Ramos (cell line): ENCODE measurements around the gene ADH1C.
"Not testable (repeated sequence)": the region's sequence is repeated elsewhere in the genome, so short reads cannot be mapped to it uniquely, and the experiment has no call there.

Experiments
- in situ Hi-C: fragments of 300-500 bp; cut with MboI; formaldehyde crosslinking; loops from one replicate; pipeline ENCODE4 v1.14.3; 2022; ENCODE audit warnings: low sequenced_read_pairs; ENCODE audit not compliant: unreplicated experiment

The ADH1C gene

DNA sequence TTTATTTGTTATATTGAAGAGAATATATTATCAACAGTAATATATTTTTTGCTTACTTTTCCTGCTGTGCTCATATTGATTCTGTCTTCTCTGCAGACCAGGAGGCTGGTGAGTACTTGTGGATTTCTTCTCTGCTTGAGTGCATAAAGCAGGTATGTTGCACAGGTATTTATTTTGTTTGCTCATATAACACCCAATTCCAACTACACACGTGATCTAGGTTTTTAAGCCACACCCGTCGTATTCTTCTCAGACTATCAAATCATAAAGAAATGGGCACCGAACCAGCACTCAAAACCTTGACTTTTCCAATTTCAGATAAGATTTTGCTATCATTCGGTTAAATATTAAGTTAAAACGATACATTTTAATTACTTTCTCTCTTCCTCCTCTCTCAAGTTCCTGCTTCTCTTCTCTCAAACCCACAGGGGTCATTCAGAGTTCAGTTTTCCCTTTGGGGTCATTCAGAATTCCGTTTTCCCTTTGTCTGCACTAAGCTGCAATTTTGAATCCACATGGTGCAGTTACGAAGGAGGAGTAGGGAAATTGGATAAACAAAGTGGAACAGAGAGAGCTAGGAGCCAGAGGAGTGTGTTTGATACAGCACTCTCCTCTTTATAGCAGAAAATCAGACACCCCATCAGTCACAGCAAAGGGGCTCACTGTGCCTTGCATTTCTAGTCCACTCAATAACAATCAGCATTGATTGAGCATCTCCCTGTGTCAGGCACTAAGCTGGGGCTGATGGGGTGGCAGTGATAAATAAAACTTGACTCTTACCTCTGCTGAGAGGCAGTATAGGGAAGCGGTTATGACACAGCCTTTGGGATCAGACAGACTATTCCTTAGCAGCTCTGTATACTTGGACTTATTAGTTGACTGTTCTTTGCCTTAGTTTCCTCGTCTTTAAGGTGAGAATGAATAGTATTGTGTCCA is at the start of gene ADH1C:
TSS of gene ADH1C (minus strand) at position 145 of the 936 bp plus-strand sequence. CDS start at position 74, 71 bp downstream.
- in situ Hi-C loops = no loop called here

DNA sequence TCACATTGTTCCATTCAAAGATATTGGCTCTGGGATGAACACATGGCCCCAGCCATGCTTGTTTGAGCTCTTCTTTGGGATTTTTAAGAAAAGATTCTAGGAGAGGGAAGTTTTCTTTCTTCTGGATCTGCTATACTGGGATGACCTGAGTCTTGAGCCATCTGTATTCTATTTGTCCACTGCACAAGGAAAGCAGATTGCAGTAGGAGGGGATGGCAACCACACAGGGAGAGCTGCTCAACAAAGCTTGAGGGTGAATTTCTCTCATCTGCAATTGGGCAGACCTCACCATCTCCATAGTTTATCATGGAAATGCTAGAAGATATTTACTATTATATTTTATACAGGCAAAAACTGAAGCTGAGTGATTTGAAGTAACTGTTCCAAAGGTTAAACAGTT is 48.3 kb upstream of the ADH1C start:
- in situ Hi-C loops = loop anchor here (25.0 kb wide), 2 partner anchors 289 to 439 kb away; no protein-coding TSS in a partner anchor

DNA sequence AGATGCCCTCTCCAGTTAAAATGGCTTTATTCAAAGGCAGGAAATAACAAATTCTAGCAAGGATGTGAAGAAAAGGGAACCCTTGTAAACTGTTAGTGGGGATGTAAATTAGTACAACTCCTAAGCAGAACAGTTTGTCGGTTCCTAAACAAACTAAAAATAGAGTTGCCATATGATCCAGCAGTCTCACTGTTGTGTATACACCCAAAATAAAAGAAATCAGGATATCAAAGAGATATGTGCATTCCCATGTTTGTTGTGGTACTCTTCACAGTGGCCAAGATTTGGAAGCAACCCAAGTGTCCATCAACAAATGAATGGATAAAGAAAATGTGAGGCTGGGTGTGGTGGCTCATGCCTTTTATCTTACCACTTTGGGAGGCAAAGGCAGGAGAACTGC is 46.5 kb upstream of the ADH1C start:
- in situ Hi-C loops = no loop called here

DNA sequence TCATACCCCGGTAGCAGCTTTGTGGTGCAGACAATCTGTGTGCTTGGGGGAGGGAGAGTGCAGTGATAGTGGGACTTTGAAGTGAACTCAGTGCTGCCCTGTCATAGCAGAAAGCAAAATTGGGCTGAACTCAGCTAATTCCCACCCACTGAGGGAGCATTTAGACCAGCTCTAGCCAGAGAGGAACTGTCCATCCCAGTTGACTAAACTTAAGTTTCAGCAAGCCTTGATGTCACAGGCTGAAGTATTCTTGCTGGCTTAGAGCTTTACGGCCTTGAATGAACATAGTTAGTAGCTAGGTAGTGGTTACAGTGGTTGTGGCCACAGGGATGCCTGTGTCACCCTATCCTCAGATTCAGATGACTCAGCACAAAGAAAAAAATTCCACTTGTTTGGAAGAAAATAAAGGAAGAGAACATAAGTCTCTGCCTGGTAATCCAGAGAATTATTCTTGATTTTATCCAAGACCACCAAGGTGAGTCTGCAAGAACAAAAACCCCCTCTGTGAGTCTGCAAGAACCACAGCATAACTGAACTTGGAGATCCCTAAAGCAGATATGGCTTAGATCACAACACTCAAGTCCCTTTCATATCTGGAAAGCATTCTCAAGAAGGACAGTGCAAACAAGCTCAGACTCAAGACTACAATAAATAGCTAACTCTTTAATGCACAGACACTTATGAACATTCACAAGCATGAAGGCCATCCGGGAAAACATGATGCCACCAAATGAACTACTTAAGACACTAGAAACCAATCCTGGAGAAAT is 43.2 kb upstream of the ADH1C start:
- in situ Hi-C loops = no loop called here

DNA sequence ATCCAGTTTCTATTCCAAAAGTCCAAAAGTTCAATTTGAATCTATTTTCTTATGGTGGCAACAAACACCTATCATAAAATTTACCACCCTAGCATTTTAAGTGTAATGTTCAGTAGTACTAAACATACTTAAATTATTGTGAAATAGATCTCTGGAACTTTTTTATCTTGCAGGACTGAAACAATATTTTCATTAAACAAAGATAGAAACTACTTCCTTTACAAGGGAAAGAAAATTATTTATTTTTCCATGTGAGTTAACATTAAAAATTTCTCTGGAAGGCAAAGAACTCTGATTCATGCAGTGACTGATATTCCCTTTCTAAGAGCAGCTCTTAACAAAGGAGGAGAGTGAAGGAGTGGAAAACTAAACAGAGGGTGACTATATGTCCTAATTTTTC is 42.4 kb upstream of the ADH1C start:
- in situ Hi-C loops = no loop called here

DNA sequence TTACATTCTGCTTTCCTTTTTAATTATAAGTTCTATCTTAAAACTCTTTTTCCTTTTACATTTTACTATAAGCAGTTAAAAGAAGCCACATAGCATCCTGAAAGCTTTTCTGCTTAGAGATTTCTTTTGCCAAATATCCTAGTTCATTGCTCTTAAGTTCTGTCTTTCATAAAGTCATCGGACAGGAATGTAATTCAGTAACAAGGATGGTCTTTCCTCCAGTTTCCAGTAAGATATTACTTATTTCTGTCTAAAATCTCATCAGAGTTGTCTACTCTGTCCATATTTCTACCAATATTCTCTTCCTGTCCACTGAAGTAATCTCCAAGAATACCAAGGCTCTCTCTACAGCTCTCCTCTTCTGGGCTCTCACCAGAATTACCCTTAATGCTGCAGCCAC is 37.5 kb upstream of the ADH1C start:
- in situ Hi-C loops = no loop called here

DNA sequence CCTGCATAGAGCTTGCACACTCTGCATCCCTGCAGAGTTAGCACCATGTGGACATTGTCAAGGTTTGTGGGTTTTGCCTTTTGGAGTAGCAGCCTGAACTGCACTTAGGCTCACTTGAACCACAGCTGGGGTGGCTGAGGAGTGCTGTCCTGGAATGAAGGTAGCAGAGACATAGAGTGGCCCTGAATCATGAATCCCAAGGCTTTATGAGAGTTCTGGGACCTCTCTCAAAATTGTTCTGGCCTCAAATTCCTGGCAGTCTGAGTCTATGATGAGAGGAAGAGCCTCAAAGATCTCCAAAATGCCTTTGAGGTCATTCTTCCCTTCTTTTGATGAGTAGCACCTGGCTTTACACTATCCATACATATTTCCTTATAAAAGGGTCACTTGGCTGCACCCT is 37.1 kb upstream of the ADH1C start:
- in situ Hi-C loops = no loop called here

DNA sequence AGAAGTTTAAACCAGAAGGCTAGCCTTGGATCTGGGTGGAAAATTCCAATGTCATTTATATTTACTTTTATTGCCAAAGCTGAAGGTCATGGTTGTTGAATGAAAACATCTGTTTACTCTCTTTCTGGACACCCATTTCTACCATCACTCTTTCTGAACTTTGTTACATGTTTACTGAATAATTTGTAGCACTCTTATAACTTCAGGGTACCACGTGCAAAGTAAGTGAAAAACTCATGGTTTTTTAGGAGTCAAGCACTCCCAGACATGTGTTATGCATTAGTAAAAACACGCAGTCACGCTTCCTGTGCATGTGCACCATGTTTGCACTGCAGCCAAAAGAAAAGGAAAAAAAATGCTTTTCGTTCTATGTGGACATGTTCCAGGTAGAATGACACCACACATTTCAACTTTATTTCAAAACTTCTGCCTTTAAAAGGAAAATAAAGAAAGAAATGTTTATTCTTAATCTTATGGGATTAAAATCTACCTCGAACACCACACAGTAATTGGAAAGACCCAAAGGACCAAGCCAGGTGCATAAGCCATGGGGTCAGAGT is 31.4 kb upstream of the ADH1C start:
- in situ Hi-C loops = no loop called here

DNA sequence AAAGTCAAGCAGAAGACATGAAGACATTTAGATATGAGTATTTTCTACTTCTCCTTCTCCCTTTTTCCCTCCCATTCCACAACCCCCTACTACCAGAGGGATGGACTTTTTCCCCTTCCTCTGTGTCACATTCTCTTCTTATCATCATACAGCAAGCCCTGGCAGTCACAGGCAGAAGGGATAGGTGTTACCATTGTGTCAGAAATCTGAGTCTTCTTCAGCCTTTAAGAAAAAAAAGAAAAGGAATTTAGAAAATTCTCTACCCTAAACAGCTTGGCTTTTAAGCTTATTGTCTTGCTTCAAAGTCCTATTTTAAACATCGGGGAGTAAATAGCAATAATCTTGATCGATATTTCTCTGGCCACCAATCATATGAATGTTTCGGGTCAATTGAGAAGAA is 30.9 kb upstream of the ADH1C start:
- in situ Hi-C loops = no loop called here

DNA sequence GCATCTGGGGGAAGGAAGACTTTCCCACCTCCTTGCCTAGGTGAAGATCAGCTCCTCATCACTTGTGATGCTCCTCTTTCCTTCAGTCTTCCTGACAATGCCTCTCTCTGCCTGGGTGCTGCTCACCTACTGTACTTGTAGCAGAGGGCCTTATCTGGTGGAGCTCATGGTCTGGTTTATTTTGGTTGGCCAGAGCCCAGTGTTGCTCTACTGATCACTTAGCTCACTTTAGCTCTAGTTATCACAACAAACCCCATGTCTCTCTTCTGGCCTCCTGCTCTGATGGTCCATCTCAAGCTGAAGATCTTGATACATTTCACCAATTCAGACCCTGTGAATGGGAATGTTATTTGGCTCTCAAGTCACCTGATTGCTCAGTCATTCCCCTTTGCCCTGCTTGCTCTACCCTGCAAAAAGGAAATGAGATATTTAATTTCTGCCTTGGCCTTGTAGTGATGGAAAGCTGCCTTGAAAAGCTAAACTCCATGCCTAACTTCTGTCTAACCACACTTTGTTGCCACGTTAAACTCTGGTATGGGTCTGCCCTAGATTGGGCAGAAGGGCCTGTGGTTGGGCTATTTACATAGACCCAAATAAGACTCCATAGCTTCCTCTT is 30.3 kb upstream of the ADH1C start:
- in situ Hi-C loops = no loop called here

DNA sequence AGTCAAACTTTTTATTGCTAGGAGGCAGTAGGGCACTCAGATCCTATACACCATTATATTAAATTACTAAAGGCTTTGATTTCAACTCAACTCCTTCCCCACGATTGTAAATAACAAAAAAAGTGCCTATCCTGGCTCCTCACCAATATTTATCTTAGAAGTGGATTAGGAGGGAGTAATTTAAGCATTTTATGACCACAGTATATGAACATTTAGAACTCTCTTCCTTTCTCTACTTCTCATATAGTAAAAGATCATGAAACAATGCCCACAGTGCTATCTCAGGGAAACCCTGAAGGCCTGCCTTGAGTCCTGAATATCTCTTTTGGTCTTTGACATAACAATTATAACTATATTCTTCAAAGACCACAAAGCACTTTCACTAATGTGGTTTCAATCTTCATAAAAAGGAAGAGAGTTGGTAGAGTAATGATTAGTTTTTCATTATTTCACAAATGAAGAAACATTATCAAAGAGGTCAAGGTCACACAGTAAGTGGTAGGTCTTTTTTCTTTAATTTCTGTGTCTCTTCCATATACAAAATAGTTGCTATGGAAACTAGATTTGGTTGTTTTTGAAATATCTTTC is 29.1 kb upstream of the ADH1C start:
- in situ Hi-C loops = no loop called here

DNA sequence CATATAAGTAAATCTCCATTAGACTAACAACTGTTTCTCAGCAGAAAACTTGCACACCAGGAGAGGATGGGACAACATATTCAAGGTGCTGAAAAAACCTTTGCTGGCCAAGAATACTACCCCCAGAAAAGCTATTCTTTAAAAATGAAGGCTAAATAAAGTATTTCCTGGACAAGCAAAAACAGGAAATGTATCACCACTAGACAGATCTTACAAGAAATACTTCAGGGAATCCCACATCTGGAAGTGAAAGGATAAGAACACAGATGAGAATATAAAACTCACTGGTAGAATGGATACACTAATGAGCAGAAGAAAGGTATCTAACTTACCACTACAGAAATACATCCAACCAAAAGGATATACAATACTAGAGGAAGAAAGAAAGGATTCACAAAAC is 27.0 kb upstream of the ADH1C start:
- in situ Hi-C loops = no loop called here

DNA sequence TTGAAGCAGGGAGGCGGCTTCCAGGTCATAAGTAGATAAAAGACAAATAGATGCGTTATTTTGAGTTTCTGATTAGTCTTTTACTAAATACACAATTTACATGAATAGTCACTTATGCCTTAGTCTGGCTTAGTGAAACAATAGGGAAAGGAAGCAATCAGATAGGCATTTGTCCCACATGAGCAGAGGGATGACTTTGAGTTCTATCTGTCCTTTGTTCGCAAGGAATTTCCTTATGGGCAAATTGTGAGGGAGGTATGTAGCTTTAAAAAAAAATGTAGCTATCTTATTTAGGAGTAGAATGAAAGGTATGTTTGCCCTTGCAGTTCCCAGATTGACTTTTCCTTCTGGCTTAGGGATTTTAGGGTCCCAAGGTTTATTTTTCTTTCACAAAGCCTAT is 26.3 kb upstream of the ADH1C start:
- in situ Hi-C loops = no loop called here

DNA sequence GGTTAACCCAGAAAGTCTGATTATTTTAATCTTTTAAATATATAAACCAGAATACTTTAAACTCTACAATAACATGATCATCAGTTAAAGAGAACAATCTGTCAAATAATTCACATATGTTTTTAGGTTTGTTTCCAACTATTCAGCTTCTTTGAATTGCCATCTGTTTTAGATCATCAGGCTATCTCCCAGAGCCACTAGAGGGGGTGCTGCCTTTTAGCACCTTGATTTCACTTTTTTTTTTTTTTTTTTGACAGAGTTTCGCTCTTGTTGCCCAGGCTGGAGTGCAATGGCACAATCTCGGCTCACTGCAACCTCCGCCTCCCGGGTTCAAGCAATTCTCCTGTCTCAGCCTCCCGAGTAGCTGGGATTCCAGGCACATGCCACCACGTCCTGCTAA is 24.8 kb upstream of the ADH1C start:
- in situ Hi-C loops = not testable (repeated sequence)

DNA sequence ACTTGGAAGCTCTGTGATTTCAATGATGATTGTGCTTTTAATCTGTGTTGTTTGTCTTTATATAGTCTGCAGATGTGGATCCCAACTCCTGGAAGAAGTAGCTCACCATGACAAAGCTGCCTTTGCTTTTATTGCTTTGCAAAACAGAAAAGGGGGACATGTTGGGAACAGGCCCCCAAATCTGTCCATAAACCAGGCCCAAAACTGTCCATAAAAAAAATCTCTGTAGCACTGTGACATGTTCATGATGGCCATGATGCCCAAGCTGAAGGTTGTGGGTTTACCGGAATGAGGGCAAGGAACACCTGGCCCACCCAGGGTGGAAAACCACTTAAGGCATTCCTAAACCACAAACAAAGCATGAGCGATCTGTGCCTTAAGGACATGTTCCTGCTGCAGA is 19.9 kb upstream of the ADH1C start:
- in situ Hi-C loops = not testable (repeated sequence)

DNA sequence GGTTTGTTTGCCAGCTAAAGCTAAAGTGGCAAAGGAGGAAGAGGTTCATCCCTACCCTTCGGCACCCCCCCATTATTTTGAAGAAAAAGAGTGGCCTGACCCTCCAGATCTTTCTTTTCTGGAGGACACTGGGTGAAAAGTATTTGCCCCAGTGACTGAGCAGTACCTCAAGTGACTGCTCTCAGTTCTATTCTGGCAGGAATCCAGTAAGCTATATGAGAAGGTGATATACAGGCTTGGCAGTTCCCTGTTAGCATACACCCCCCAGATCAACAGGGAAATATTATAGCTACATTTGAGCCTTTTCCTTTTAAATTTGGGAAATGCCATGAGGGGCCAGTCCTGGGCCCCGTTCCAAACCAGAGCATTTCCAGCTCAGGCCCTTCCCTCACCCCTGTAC is 15.3 kb upstream of the ADH1C start:
- in situ Hi-C loops = not testable (repeated sequence)

DNA sequence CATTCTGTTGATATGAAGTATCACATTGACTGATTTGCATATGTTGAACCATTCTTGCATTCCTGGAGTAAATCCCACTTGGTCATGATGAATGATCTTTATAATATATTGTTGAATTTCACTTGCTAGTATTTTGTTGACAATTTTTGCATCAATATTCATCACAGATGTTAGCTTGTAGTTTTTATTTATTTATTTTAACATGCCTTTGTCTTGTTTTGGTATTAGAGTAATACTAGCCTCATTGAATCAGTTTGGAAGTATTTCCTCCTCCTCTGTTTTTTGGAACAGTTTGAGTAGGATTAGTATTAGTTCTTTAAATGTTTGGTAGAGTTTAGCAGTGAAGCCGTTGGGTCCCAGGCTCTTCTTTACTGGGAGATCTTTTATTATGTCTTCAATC is 13.9 kb upstream of the ADH1C start:
- in situ Hi-C loops = no loop called here

DNA sequence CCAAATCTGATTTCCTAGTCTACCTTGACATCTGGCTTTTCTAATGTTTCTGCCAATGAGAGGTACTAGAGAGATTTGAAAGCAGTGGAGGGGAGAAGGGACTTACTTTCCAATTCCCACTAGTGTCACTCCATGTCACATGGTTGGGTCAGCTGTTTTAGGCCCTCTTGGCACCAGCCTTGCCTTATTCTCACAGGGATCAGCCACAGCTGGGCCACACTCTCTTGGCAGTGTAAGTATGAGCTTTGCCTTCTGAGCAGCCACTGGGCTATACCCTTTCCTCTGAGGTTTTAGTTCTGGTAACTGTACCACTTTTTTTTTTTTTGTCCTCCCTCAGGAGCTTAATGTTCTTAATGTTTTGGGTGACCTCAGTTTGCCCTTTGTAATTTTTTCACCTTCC is 10.2 kb upstream of the ADH1C start:
- in situ Hi-C loops = no loop called here

DNA sequence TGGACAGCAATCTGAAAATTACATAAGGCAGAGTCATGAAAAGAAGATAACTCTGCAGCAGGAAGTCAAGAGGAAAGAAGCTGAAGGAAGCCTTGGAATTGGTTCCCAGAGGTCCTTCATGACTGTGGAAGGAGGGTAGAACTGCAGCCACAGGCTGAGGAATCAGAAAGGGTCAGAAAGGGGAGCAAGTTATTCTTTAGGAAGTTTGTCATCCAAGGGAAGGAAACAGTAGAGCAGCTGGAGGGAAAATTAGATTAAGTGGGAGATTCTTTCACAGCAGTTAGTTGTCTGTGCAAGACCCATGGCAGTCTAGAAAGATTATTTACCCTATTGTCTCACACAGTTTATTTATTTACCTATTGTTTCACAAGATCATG is 9.3 kb upstream of the ADH1C start:
- in situ Hi-C loops = no loop called here

DNA sequence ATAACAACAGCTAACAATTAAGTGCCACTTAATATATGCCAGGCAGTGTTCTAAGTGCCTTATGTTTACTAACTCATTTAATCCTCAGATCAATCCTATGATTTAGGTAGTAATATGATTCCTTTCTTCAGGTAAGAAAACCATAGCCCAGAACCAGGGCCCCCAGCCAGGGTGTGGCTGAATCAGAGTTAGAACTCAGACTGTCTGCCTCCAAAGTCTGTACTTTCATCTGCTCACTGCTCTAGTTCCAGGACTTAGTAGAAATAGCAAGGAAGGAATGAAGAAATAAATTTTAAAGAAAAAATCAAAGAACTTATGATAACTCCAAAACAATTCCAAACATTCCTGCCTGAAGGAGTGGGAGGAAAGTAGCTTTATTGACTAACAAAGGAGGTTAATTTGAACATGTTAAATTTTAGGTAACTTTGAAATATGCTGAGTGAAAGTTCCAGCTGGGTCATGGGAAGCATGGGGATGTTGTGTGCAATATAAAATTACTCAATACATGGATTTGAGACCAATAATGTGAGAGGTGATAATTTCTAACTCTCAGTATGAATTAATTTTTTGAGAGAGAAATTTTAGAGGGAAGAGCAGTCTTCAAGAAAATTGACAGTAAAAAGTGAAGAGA is 8.8 kb upstream of the ADH1C start:
- in situ Hi-C loops = no loop called here
